ENCODE measurements around the gene TRIM33. TPM values are rescaled to one million over a fixed set of nuclear protein-coding genes. Genes with fewer than 3 reads are reported as not detected.

Gene TRIM33
- total RNA-seq, 1 experiment from 2014 or later: 44.5 TPM

DNA sequence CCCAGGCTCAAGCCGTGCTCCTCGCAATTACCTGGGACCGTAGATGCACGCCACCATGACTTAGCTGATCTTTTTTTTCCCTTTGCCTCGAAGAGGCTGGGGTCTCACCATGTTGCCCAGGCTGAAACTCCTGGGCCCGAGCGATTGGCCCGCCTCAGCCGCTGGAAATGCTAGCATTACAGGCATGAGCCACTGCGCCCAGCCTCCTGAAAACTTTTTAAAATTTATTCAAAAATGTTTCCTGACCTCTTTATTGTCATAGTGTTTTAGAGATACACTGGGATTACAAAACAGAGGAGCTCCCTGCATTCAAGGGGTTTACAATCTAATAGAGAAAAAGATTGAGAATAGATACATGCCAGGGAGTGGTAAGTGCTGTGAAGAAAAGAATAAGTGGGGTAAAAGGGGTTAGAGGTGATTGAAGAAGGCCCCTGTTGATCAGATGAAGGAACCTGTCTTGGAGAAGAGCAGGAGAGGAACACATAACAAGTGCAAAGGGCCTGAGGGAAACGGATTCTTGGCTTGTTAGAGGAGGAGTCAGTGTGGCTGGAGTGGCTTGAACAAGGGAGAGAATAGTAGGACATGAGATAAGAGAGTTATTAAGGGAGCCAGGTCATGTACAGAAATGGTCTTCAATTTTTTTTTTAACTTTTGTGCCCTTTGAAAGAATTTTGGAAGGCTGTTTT lies 1.7 kb upstream of the TRIM33 start:
- H3K4me3 Mint-ChIP-seq: peak overlapping the region; percentile 91
- DNase-seq (ENCODE audit: low spot score) (no peak), ATAC-seq (no peak)
- H3K27me3 Mint-ChIP-seq (ENCODE audit: low read depth): peaks cover 12% of the 10 kb centered on the region; the same call in 1 of the 2 replicates
- POLR2A ChIA-PET: no interaction called here
- peaks cover 5% of the 10 kb centered on the region; the same call in 1 of the 2 replicates for H3K9me3 Mint-ChIP-seq
- H3K4me1 Mint-ChIP-seq: peaks cover 32% of the 10 kb centered on the region
- H3K36me3 Mint-ChIP-seq: no peaks in the 10 kb centered on the region
- CTCF ChIA-PET: no interaction called here
- TF ChIP-seq OVOL2 (CRISPR knock-in tag; IDR thresholded peaks at IDR 0.05; ENCODE audit: borderline replicate concordance) (no peak), ZNF121 (CRISPR knock-in tag; IDR thresholded peaks at IDR 0.05) (peak; percentile 91), ZNF219 (CRISPR knock-in tag; IDR thresholded peaks at IDR 0.05; ENCODE audit: borderline replicate concordance) (no peak)
- TF ChIP-seq, protein P1, sequence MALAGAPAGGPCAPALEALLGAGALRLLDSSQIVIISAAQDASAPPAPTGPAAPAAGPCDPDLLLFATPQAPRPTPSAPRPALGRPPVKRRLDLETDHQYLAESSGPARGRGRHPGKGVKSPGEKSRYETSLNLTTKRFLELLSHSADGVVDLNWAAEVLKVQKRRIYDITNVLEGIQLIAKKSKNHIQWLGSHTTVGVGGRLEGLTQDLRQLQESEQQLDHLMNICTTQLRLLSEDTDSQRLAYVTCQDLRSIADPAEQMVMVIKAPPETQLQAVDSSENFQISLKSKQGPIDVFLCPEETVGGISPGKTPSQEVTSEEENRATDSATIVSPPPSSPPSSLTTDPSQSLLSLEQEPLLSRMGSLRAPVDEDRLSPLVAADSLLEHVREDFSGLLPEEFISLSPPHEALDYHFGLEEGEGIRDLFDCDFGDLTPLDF (CRISPR knock-in tag; IDR thresholded peaks at IDR 0.05): no peak
- no peak overlapping the region for H3K27ac Mint-ChIP-seq

- DNase-seq (ENCODE audit: low spot score) (peak; percentile 50), ATAC-seq (peak; percentile 38)
- peak overlapping the region; percentile 1; the same call in 1 of the 2 replicates for H3K27ac Mint-ChIP-seq
- H3K4me1 Mint-ChIP-seq: peaks cover 46% of the 10 kb centered on the region
- CTCF ChIA-PET: interaction anchor here (0.6 to 1.5 kb wide), 3 partner anchors 74 to 165 kb away, joined by 4 to 5 read pairs (median 4); no protein-coding TSS in a partner anchor
- no peaks in the 10 kb centered on the region for H3K9me3 Mint-ChIP-seq
- POLR2A ChIA-PET: interaction anchor here (0.6 to 1.9 kb wide), 3 partner anchors 10 to 391 kb away, joined by 5 read pairs; no protein-coding TSS in a partner anchor
- peak overlapping the region; percentile 85 for H3K4me3 Mint-ChIP-seq
- H3K27me3 Mint-ChIP-seq (ENCODE audit: low read depth): peaks cover 12% of the 10 kb centered on the region; the same call in 1 of the 2 replicates
- H3K36me3 Mint-ChIP-seq: peaks cover 13% of the 10 kb centered on the region
- no peak for TF ChIP-seq ZNF512 (CRISPR knock-in tag; IDR thresholded peaks at IDR 0.05; ENCODE audit: borderline replicate concordance)
- TF ChIP-seq ZNF423 (CRISPR knock-in tag; IDR thresholded peaks at IDR 0.05): no peak
- TF ChIP-seq, protein P2, sequence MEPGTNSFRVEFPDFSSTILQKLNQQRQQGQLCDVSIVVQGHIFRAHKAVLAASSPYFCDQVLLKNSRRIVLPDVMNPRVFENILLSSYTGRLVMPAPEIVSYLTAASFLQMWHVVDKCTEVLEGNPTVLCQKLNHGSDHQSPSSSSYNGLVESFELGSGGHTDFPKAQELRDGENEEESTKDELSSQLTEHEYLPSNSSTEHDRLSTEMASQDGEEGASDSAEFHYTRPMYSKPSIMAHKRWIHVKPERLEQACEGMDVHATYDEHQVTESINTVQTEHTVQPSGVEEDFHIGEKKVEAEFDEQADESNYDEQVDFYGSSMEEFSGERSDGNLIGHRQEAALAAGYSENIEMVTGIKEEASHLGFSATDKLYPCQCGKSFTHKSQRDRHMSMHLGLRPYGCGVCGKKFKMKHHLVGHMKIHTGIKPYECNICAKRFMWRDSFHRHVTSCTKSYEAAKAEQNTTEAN (CRISPR knock-in tag; IDR thresholded peaks at IDR 0.05): 0 out of 2 replicates have a peak, but pooled peaks have one; percentile 35
- no peak for TF ChIP-seq ATF6 (CRISPR knock-in tag; IDR thresholded peaks at IDR 0.05)
- TF ChIP-seq, protein P3, sequence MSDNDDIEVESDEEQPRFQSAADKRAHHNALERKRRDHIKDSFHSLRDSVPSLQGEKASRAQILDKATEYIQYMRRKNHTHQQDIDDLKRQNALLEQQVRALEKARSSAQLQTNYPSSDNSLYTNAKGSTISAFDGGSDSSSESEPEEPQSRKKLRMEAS (CRISPR knock-in tag; IDR thresholded peaks at IDR 0.05): peak; percentile 39; the same call in 1 of the 2 replicates
- no peak for TF ChIP-seq STAT6 (CRISPR knock-in tag; conservative IDR thresholded peaks at IDR 0.05; ENCODE audit: low read depth)
- TF ChIP-seq AR (CRISPR knock-in tag; IDR thresholded peaks at IDR 0.05): no peak
- peak; percentile 53; the same call in 1 of the 2 replicates for TF ChIP-seq FOXK1 (CRISPR knock-in tag; IDR thresholded peaks at IDR 0.05)
- no peak for TF ChIP-seq CDX4 (CRISPR knock-in tag; IDR thresholded peaks at IDR 0.05; ENCODE audit: borderline replicate concordance)
- TF ChIP-seq ETV6 (CRISPR knock-in tag; IDR thresholded peaks at IDR 0.05): no peak
- no peak for TF ChIP-seq KAT7 (CRISPR knock-in tag; IDR thresholded peaks at IDR 0.05; ENCODE audit: borderline replicate concordance)
- TF ChIP-seq MYBL2 (CRISPR knock-in tag; IDR thresholded peaks at IDR 0.05): no peak
- TF ChIP-seq ZNF138 (CRISPR knock-in tag; conservative IDR thresholded peaks at IDR 0.05): no peak
- no peak for TF ChIP-seq ESRRA (CRISPR knock-in tag; IDR thresholded peaks at IDR 0.05; ENCODE audit: borderline replicate concordance)
- TF ChIP-seq GABPB1 (CRISPR knock-in tag; IDR thresholded peaks at IDR 0.05): no peak
- no peak for TF ChIP-seq ZNF121 (CRISPR knock-in tag; IDR thresholded peaks at IDR 0.05)
Observed at GRCh38 chr1:114510274-114511031, 550 bp downstream of the TRIM33 start.
